Thyroid gland (tissue), 4 donors: ENCODE results near the gene ARPC2. TPM values are rescaled to one million over a fixed set of nuclear protein-coding genes. Genes with fewer than 3 reads are reported as not detected.

Experiments
- microRNA-seq: library from miRNA; unstranded; fragments of <30 nt; microRNA quantifications from one replicate; pipeline ENCODE4, GENCODE V29; 2016
- total RNA-seq, 4 donors: library from RNA; depleted of rRNA; stranded (reverse); fragments of >200 nt; gene quantifications; one replicate each; pipeline ENCODE4 v1.2.3, GENCODE V29; 2016

ARPC2 gene
- total RNA-seq, 4 donors from 2014 or later, result 157 to 219 (median 170) TPM

Small RNA genes within 50 kb of the gene (microRNA-seq; reads per million reads assigned to microRNA genes)
- gene MIR6513, result 4.4 reads per million, percentile 8 among the genes with 10 or more reads in this experiment

Other genes with a start within 250 kb of the ARPC2 start
- 100 to 1,000 TPM; 169 to 316 (median 229) TPM for gene TNS1, start 214.2 kb upstream of the ARPC2 start, total RNA-seq
- gene RUFY4, start 147.9 kb upstream of the ARPC2 start, total RNA-seq, result not detected
- gene CXCR2, start 91.2 kb upstream of the ARPC2 start, total RNA-seq, result under 1 TPM in 1 of 4 donors, not detected in 3; 0.59 TPM
- under 1 TPM in 3 of 4 donors, not detected in 1; 0.13 to 0.50 (median 0.29) TPM for gene CXCR1, start 50.2 kb upstream of the ARPC2 start, total RNA-seq
- gene GPBAR1, start 43.8 kb downstream of the ARPC2 start, total RNA-seq, result 1 to 10 TPM in 2 of 4 donors, under 1 TPM in 2; 0.63 to 2.1 (median 1.4) TPM
- gene AAMP, start 52.9 kb downstream of the ARPC2 start, total RNA-seq, result 100 to 1,000 TPM in 3 of 4 donors, 10 to 100 TPM in 1; 86.9 to 175 (median 121) TPM
- 100 to 1,000 TPM in 1 of 4 donors, 10 to 100 TPM in 3; 57.0 to 110 (median 81.8) TPM for gene PNKD, start 53.3 kb downstream of the ARPC2 start, total RNA-seq
- gene TMBIM1, start 75.3 kb downstream of the ARPC2 start, total RNA-seq, result 100 to 1,000 TPM; 272 to 341 (median 287) TPM
- 1 to 10 TPM in 3 of 4 donors, under 1 TPM in 1; 0.54 to 5.5 (median 2.9) TPM for gene CATIP, start 139.7 kb downstream of the ARPC2 start, total RNA-seq
- 10 to 100 TPM in 2 of 4 donors, 1 to 10 TPM in 2; 1.7 to 14.5 (median 10.1) TPM for gene SLC11A1, start 165.1 kb downstream of the ARPC2 start, total RNA-seq
- gene CTDSP1, start 182.7 kb downstream of the ARPC2 start, total RNA-seq, result 100 to 1,000 TPM; 105 to 152 (median 127) TPM
- gene VIL1, start 201.9 kb downstream of the ARPC2 start, total RNA-seq, result not detected